Common myeloid progenitor, CD34-positive (primary cell): Measurements from ENCODE around the gene COL27A1.

ENCODE experiments used
- CTCF ChIA-PET: fragments of 350-600 bp; sonication (Branson Sonifier 250); formaldehyde crosslinking; loops from one replicate; lab custom pipeline; 2021; ENCODE audit warnings: antibody characterized with exemption; lab: Charles Lee
- POLR2A ChIA-PET: fragments of 350-600 bp; sonication (Branson Sonifier 250); formaldehyde crosslinking; loops from one replicate; lab custom pipeline; 2021; ENCODE audit warnings: antibody characterized with exemption; lab: Charles Lee
- DNase-seq, 3 donors: peaks; one replicate each; pipeline versions ENCODE4 v3.0.0 to v3.0.0-alpha.2; 2013
- H3K27ac ChIP-seq, 2 experiments: 1 replicate in 1 of 2; 2 replicates in 1 of 2; pipeline ENCODE4 v1.7.0; 2013; ENCODE audit warnings: inconsistent platforms in 2 of 2, low read length in 2 of 2, mild to moderate bottlenecking in 2 of 2, low read depth in 1 of 2, moderate library complexity in 1 of 2; ENCODE audit not compliant: severe bottlenecking in 2 of 2, insufficient read depth in 1 of 2, poor library complexity in 1 of 2
- H3K27me3 ChIP-seq, 5 experiments: replicated peaks in 2 of 5; 1 replicate in 3 of 5; 2 replicates in 2 of 5; pipeline versions ENCODE4 v1.6.1 to v1.7.0; 2013; ENCODE audit warnings: low read length in 4 of 5, mild to moderate bottlenecking in 2 of 5, moderate library complexity in 2 of 5, inconsistent platforms in 1 of 5; ENCODE audit not compliant: insufficient read depth in 5 of 5, control insufficient read depth in 4 of 5
- H3K36me3 ChIP-seq, 4 experiments: 1 replicate in 2 of 4; 2 replicates in 2 of 4; pipeline versions ENCODE4 v1.6.1 to v1.7.0; 2013; ENCODE audit warnings: low read length in 3 of 4, control low read depth in 1 of 4, mild to moderate bottlenecking in 1 of 4; ENCODE audit not compliant: control insufficient read depth in 4 of 4, insufficient read depth in 4 of 4
- H3K4me1 ChIP-seq, 4 experiments: 1 replicate in 3 of 4; 2 replicates in 1 of 4; pipeline versions ENCODE4 v1.6.1 to v1.7.1; 2013; ENCODE audit warnings: low read length in 3 of 4, mild to moderate bottlenecking in 3 of 4, control low read depth in 1 of 4, inconsistent platforms in 1 of 4, moderate library complexity in 1 of 4; ENCODE audit not compliant: control insufficient read depth in 4 of 4, insufficient read depth in 4 of 4; ENCODE audit errors: control extremely low read depth in 1 of 4
- H3K4me3 ChIP-seq, 7 experiments: 1 replicate in 4 of 7; 2 replicates in 3 of 7; pipeline versions ENCODE4 v1.5.1 to v1.7.0; 2013; ENCODE audit warnings: mild to moderate bottlenecking in 7 of 7, low read length in 6 of 7, moderate library complexity in 6 of 7, inconsistent platforms in 2 of 7, low read depth in 2 of 7, control low read depth in 1 of 7; ENCODE audit not compliant: insufficient read depth in 4 of 7, control insufficient read depth in 1 of 7; ENCODE audit errors: extremely low read depth in 1 of 7
- H3K9me3 ChIP-seq, 5 experiments: 1 replicate in 4 of 5; 2 replicates in 1 of 5; pipeline versions ENCODE4 v1.6.1 to v1.7.1; 2013; ENCODE audit warnings: low read length in 4 of 5, mild to moderate bottlenecking in 2 of 5, inconsistent platforms in 1 of 5, low read depth in 1 of 5, moderate library complexity in 1 of 5; ENCODE audit not compliant: control insufficient read depth in 4 of 5, insufficient read depth in 2 of 5; ENCODE audit errors: control extremely low read depth in 1 of 5
- WGBS: methylation state at CpG from one replicate; pipeline ENCODE4 v1.1.5; 2013; ENCODE audit not compliant: insufficient coverage; 5-methylcytosine and 5-hydroxymethylcytosine counted together

The COL27A1 gene

GRCh38 chr9:114266969-114267368, 111.6 kb downstream of the COL27A1 start:
- Histone ChIP-seq H3K4me1 (no peaks in the 10 kb centered on the region), H3K27me3 (peaks cover 0 to 2% (median 0%) of the 10 kb centered on the region in 5 experiments), H3K9me3 (no peaks in the 10 kb centered on the region), H3K27ac (no peak overlapping the region), H3K36me3 (no peaks in the 10 kb centered on the region), H3K4me3 (no peak overlapping the region)
- DNase-seq = no peak
- POLR2A ChIA-PET = no interaction called here
- 94% methylated on average over 5 of the region's 6 CpGs for WGBS
- CTCF ChIA-PET = interaction anchor here (1.8 kb wide), 1 partner anchor 13 kb away, joined by 5 read pairs; no protein-coding TSS in a partner anchor

GRCh38 chr9:114269023-114269422, 113.7 kb downstream of the COL27A1 start:
- Histone ChIP-seq H3K4me3 (no peak overlapping the region), H3K36me3 (no peaks in the 10 kb centered on the region), H3K27ac (no peak overlapping the region), H3K27me3 (peaks cover 0 to 2% (median 0%) of the 10 kb centered on the region in 5 experiments), H3K4me1 (no peaks in the 10 kb centered on the region), H3K9me3 (no peaks in the 10 kb centered on the region)
- WGBS = 88% methylated on average over 6 of the region's 9 CpGs
- no peak for DNase-seq
- CTCF ChIA-PET = interaction anchor here (2.5 kb wide), 1 partner anchor 21 kb away, joined by 6 read pairs; no protein-coding TSS in a partner anchor
- POLR2A ChIA-PET = no interaction called here

DNA sequence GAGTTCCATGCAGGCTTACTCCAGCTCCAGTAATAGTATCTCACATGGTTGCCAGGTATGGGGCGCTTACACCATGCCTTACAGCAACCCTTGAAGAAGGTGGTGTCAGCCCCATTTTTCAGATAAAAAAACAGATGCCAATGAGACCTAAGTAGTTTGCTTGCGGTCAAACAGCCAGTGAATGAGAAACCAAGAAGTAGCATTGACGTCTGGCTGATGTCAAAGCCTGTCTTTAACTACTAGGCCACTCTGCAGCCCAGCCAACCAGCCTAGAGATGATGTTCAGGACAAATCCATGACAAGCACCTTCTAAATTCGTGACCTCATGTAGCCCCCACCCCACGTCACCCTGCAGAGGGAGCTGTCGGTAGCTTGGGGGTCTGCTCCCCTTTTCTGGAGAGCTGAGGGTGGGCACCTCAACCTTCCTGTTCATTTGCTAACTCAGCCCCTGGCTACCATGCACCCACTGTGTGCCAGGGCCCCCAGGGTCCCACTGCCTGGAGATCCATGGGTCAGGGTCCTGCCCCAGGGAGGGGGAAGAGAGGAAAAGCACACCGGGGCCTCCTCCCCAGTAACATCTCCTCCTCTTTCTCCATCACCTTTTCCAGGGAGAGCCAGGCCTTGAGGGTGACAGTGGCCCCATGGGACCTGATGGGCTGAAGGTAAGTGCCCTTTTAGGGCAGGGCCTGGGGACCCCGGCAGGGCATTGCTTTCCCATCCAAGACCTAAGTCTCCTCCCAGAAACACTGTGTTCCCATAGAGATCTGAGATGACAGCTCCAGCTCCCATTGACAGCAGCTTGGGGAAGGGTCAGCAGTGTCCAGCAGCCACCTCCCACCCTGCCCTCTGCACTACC, 115.0 kb downstream of the COL27A1 start:
- ChIA-PET CTCF (interaction anchor here (1.1 to 2.5 kb wide), 5 partner anchors 9 to 186 kb away, joined by 3 to 7 read pairs (median 3); no protein-coding TSS in a partner anchor), POLR2A (no interaction called here)
- no peaks in the 10 kb centered on the region for H3K36me3 ChIP-seq
- H3K9me3 ChIP-seq = no peaks in the 10 kb centered on the region
- H3K4me3 ChIP-seq = no peak overlapping the region
- 81% methylated on average over 7 of the region's 8 CpGs for WGBS
- peaks cover 0 to 2% (median 0%) of the 10 kb centered on the region in 5 experiments for H3K27me3 ChIP-seq
- H3K4me1 ChIP-seq = no peaks in the 10 kb centered on the region
- DNase-seq = no peak
- no peak overlapping the region for H3K27ac ChIP-seq

GRCh38 chr9:114271556-114272510, 116.5 kb downstream of the COL27A1 start:
- 69% methylated on average over 17 of the region's 18 CpGs for WGBS
- no peaks in the 10 kb centered on the region for H3K4me1 ChIP-seq
- CTCF ChIA-PET = interaction anchor here (1.0 to 1.9 kb wide), 9 partner anchors 10 to 187 kb away, joined by 3 to 7 read pairs (median 4); no protein-coding TSS in a partner anchor
- H3K27me3 ChIP-seq = no peaks in the 10 kb centered on the region
- H3K36me3 ChIP-seq = no peaks in the 10 kb centered on the region
- no peak overlapping the region for H3K4me3 ChIP-seq
- H3K9me3 ChIP-seq = no peaks in the 10 kb centered on the region
- POLR2A ChIA-PET = no interaction called here
- no peak overlapping the region for H3K27ac ChIP-seq
- peak; percentile 42 to 55 (median 54) for DNase-seq

GRCh38 chr9:114272739-114273431, 117.5 kb downstream of the COL27A1 start:
- Histone ChIP-seq H3K4me3 (no peak overlapping the region), H3K36me3 (no peaks in the 10 kb centered on the region), H3K27me3 (no peaks in the 10 kb centered on the region), H3K4me1 (no peaks in the 10 kb centered on the region), H3K27ac (no peak overlapping the region), H3K9me3 (no peaks in the 10 kb centered on the region)
- ChIA-PET CTCF (interaction anchor here (1.2 to 1.8 kb wide), 4 partner anchors 9 to 165 kb away, joined by 4 to 6 read pairs (median 4); no protein-coding TSS in a partner anchor), POLR2A (no interaction called here)
- WGBS = 96% methylated on average over 11 of the region's 12 CpGs
- no peak for DNase-seq

- no peaks in the 10 kb centered on the region for H3K9me3 ChIP-seq
- CTCF ChIA-PET = interaction anchor here (1.5 to 1.8 kb wide), 4 partner anchors 12 to 191 kb away, joined by 4 to 6 read pairs (median 4); no protein-coding TSS in a partner anchor
- H3K27ac ChIP-seq = no peak overlapping the region
- no peak for DNase-seq
- no peaks in the 10 kb centered on the region for H3K27me3 ChIP-seq
- 96% methylated on average over 6 of the region's 7 CpGs for WGBS
- H3K4me3 ChIP-seq = no peak overlapping the region
- no peaks in the 10 kb centered on the region for H3K36me3 ChIP-seq
- POLR2A ChIA-PET = no interaction called here
- H3K4me1 ChIP-seq = no peaks in the 10 kb centered on the region
These were observed 118.1 kb downstream of the COL27A1 start for GRCh38 chr9:114273461-114273881.
